Hematopoietic multipotent progenitor cell treated with erythropoietin and hydrocortisone succinate and interleukin-3 and kit ligand, for 17 days (in vitro differentiated cells): ENCODE measurements around the gene SPINK4.

ENCODE experiments used
- DNase-seq: peaks from one replicate; pipeline ENCODE4 v3.0.0-alpha.2; 2015; ENCODE audit warnings: low spot score

The SPINK4 gene

DNA sequence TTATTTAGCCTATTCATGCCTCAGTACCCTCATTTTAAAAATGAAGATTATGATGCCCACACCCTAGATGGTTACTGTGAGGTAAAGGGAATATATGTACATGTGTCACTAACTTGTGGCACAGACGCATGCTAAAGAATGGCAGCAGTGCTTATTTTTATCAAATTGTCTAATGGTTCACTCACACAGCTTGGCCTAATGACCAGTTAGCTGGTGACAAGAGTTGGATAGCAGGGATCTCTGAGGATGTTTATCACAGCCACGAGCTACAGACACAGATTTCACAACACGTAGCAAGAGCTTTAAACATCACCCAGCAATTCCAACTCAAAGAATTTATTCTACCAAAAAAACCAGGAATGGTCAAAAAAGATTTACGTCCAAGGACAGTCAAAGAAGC lies 17.3 kb downstream of the SPINK4 start:
- no peak for DNase-seq

- DNase-seq = no peak
Observed at GRCh38 chr9:33260372-33260771, 20.4 kb downstream of the SPINK4 start.

DNA sequence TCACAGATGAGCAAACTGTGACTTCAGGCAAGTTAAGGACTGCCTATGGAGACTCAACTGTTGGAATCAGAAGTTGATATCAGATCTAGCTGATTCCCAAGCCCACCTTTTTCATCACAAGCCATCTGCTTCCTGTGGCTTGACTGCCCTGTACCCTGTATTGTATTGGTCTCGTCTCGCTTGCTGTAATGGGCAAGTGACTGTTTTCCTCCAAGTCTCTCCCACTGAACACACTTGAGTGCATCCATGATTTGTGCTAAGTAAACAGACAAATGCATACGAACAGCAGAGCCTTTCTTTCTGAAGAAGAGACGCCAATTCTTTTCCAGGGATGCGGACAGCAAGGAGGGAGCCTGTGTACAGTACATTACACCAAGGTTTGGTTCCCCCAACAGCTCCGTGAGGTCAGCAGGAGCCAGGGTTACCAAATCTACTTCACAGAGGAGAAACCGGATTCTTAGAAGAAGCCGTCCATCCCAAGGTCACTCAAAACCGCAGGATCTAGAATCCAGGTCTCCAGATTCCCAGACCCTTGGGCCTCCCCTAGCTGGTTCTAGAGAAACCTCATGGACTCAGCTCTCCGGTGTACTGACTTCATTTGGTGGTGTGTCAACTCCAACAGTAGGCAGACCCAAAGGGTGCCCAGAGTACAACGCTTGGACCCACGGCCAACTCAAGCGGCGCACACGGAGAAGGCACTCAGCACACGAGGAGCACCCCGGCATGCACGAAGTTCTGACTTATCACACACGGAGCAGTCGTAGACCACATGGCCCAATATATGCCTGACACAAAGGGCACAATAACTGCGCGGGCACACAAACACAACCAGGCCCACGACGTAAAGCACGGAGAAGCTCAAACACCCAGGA lies 23.4 kb downstream of the SPINK4 start:
- DNase-seq = peak; percentile 69

GRCh38 chr9:33264003-33264472 lies 24.1 kb downstream of the SPINK4 start:
- DNase-seq = no peak

DNA sequence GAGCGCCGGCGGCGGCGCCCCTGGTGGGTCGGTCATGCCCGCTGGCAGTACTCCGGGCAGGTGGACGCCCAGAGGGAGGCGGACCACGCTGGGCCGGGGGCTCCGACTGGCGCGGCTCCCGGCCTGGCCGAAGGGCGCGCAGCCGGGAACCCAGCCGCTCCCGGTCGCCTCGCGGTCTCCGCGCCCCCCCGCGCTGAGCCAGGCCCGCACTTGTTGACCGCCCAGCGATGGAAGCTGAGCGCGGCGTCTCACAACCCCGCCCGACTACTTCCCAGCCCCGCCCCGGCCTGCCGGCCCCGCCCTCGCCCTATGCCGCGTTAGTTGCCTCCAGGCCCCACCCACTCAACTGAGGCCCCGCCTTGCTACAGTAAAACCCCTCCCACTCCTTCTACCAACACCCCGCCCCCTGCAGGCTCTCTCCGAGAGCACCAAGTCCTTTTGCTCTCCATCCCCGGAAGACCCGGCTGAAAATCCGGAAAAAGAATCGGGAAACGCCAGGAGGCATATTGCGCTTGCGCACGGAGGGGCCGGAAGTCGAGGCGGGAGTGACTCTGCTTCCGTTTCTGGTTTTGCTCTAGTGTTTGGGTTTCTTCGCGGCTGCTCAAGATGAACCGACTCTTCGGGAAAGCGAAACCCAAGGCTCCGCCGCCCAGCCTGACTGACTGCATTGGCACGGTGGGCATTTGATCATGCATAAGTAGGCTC lies 24.7 kb downstream of the SPINK4 start, which contains the start of the genes BAG1 and CHMP5:
Gene BAG1 (minus strand): TSS at position 236 of the 705 bp plus-strand sequence.
Gene CHMP5 (plus strand): TSS at position 577 of the 705 bp plus-strand sequence. CDS start 30 bp downstream, at position 607.
- DNase-seq = peak; percentile 99

- peak; percentile 73 for DNase-seq
Observed at GRCh38 chr9:33265211-33265865, 25.4 kb downstream of the SPINK4 start.

DNA sequence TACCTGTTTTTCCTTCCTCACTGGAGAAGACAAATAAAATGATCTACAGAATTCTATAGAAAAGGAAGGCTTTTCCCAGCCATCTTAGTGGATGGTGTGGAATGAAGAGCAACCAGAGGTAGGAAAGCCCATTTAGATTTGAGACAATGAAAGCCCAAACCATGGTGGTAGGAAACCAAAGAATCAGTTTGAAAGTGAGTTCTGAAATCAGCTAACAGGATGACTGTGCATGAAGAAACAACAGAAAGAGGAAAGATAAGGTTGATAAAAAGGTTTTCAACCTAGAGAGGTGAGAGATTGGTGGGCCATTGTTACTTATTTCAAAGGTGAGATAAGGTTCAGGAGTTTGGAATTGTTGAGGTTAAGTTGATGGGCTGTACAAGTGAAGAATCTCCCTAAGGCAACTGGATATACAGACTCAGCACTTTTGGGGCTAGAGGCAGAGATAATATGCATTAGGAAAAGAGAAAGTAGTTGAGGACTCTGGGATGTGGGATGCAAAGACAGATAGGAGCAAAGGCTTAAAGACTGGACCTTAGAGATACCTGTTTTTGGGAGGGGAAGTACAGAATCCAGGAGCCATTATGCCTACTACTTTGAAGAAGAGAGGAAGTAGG lies 27.3 kb downstream of the SPINK4 start:
- DNase-seq = no peak

- DNase-seq = no peak
Observed at GRCh38 chr9:33270146-33270545, 30.2 kb downstream of the SPINK4 start.

DNA sequence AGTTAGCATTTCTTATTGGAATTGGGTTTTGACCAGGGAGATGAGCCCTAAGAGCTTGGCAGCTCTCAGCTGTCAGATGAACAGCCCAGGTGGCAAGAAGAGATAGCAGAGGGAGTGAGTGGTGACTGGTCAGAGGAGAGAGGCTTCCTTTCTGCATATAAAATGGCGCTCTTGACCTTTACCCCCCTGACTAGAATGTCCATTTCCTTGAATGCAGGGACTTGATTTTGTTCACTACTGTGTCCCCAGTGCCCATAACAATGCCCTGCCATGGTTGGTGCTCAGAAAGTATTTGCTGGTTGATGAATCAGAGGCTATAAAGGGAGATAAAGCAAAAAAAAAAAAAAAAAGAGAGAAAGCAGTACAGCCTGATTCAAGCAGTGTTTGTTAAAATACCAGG lies 32.1 kb downstream of the SPINK4 start:
- peak; percentile 78 for DNase-seq

- no peak for DNase-seq
Observed at GRCh38 chr9:33273266-33273971, 33.5 kb downstream of the SPINK4 start.

GRCh38 chr9:33273972-33274328 lies 34.0 kb downstream of the SPINK4 start:
- DNase-seq = no peak

GRCh38 chr9:33277484-33277883 lies 37.5 kb downstream of the SPINK4 start:
- DNase-seq = no peak

DNA sequence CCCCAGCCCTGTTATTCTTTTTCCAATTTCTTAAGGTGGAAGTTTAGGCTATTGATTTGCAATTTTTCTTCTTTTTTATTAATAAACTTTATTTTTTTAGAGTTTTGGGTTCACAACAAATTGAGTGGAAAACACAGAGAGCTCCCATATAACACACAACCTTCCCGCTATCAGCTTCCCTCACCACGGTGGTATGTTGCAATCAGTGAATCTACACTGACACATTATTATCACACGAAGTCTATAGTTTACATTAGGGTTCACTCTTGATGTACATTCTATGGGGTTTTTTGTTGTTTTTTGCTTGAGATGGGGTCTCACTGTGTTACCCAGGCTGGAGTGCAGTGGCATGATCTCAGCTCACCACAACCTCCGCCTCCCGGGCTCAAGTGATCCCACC lies 45.5 kb downstream of the SPINK4 start:
- no peak for DNase-seq

DNA sequence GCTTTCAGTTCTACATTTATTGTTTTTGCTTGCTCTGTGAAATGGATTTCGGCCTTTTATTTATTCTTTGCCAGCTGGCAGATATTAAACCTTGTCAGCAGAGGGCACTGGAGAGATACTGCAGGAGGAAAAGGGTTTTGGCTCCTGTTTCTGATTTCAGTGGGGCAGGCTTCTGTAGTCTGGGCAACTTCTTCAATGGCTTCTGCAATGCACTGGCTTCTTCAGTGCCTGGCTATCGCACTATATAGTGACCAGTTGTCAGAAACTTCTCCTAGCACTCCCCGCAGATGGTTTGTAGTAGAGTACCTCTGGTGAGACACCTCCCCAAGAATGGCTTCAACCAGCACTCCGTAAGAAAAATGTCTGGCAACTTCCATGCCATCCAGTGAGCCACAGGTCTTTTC lies 47.1 kb downstream of the SPINK4 start:
- peak; percentile 87 for DNase-seq

GRCh38 chr9:33288235-33288634 lies 48.3 kb downstream of the SPINK4 start:
- DNase-seq = no peak

DNA sequence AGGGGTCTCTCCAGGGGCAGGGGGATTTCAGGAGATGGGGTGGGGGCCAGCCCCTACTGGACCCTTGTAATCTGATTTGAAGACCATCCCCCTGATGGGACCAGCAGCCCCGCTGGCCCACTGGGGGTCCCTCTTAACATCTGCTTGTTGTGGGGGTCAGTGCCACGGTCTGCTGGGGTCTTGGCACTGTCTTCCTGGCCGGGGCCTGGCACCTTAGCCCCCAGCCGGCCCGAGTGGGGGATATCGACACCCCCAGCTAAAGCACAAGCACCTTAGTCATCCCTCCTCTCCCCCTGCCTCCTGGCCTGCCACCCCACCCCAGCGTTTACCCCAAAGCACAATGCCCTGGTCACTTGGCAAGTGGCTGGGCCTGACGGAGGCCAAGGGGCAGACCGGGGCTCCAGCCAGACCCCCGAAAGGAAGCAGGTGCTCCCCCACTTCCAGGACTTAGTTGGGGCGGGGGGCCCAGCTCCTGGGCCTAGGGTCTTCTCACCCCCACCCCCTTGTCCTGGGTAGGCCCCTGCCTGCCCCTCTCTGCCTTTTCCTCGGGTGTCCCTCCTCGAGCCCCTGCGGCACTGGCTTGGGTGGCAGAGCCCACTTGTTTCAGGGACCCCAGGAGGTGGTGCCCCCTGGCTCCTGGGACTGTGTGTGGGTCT lies 49.0 kb downstream of the SPINK4 start:
- no peak for DNase-seq

DNA sequence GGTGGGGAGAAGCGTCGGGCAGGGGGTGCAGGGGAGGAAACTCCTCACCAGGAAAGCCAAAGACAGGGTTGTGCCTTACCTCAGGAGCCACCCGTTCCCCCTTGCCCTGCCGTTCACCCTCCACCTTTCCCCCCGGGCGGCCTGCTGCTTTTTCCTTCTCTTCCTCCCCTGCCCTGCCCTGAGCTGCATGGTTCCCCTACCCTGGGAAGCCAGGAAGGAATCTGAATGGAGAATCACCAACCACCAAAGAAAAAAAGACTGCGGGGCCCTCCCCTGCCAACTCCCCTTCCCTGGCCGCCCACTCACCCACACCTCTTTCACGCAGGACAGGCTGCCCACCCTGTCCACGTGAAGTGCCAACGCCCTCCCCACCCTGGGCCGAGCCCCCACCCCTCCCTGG lies 49.5 kb downstream of the SPINK4 start:
- peak; percentile 46 for DNase-seq

DNA sequence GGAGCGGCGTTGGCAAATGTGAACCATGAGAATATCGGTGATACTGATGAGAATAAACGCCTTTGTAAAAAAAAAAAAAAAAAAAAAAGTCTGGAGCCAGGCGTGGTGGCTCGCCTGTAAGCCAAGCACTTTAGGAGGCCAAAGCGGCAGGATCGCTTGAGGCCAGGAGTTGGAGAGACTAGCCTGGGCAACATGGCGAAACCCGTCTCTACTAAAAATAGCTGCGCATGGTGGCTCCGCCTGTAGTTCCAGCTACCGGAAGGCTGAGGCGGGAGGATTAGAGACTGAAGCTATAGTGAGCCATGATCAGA lies 49.9 kb downstream of the SPINK4 start:
- no peak for DNase-seq

DNA sequence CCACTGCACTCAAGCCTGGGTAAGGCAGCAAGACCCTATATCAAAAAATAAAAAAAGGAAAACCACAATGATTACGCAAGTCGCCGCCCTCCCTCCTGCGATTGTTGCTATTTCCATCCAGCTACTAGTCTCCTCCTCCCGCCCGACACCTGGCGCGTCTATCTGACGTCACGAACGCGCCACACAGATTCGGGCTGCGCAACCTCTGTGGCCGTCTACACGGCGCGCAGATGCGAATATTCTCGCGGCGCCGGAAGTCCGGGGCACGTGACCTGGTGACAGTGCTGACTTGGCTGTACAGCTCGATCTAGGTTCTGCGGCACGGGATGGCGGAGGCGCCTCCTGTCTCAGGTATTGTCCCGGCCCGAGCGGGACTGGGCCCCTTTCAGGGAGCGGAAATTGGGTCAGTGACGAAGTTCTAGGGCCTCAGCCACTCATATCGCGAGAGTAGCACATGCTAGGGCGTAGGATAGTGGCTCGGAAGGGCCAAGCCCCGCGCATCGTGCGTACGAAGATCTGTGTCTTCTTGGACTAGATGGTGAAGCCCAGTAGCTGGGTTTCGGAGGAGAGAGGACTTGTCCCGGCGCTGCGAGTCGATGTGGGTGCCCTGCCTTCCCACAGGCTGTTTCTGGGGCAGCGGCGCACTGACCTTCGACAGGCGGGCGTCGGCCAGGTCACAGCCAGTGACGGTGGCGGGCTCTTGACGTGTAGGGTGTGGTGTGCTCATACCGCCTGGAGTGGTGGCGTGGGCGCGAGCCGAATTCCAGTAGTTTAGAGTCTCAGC lies 50.5 kb downstream of the SPINK4 start, which contains the start of gene NFX1:
Gene NFX1 (plus strand): TSS at position 270 of the 784 bp plus-strand sequence. CDS start 57 bp downstream, at position 327.
- DNase-seq = peak; percentile 99

- no peak for DNase-seq
Observed at GRCh38 chr9:33291031-33291397, 51.0 kb downstream of the SPINK4 start.
